ENCODE data around the gene HSPA1A.
"Not testable (repeated sequence)": the region's sequence is repeated elsewhere in the genome, so short reads cannot be mapped to it uniquely, and the experiment has no call there.

HSPA1A gene

DNA sequence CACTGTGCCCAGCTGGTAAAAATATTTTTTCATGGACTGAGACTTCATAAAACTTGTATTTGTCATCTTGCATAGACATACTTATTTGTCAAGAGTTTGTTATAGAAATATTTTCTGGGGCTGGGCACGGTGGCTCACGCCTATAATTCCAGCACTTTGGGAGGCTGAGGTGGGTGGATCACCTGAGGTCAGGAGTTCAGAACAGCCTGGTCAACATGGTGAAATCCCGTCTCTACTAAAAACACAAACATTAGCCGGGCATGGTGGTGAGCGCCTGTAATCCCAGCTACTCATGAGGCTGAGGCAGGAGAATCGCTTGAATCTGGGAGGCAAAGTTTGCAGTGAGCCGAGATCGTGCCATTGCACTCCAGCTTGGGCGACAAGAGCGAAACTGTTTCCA is 6.7 kb upstream of the HSPA1A start:
- not testable (repeated sequence) for DNase-seq (ENCODE audit: low read depth, low spot score)

DNA sequence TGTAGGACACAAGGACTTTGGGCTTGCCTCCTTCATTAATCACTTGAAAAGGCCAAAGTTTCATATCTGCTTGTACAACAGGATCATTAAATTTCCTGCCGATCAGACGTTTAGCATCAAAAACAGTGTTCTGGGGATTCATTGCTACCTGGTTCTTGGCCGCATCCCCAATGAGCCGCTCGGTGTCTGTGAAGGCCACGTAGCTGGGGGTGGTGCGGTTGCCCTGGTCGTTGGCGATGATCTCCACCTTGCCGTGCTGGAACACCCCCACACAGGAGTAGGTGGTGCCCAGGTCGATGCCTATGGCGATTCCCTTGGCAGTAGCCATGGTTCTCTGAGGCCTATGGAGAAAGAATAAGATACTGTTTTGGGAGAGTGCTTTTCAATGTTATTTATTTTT is 3.7 kb upstream of the HSPA1A start:
- DNase-seq (ENCODE audit: low read depth, low spot score), result no peak

DNA sequence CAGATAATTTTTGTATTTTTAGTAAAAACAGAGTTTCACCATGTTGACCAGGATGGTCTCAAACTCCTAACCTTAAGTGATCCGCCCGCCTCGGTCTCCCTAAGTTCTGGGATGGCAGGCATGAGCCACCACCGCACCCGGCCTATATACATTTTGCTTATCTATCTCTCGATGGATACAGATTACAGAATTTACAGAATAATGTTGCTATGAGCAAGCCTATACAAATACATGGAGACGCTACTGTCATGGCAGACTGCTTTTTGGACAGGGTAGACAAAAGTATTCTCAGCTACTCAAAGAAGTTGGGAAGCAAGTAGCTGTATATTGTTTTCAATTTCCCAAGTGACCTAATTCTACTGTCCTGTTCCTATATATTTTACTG is 1.9 kb upstream of the HSPA1A start:
- no peak for DNase-seq (ENCODE audit: low read depth, low spot score)

DNA sequence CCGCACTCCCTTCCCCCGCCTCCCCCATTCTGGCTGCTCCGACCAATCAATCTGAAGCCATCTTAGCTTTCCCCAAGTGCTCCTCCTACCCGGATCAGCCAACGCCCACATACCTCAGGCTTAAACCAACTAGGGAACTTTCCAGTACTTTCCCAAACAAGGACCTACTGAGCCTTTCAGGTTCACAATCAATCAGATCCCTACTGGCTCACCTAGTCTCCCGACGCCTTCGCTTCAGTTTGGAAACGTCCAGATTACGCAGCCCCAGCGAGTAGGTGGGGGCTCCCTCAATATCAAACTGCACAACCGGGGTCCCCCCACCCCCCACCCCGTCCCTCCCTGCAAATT is 692 bp upstream of the HSPA1A start:
- DNase-seq (ENCODE audit: low read depth, low spot score), result peak; percentile 95

DNA sequence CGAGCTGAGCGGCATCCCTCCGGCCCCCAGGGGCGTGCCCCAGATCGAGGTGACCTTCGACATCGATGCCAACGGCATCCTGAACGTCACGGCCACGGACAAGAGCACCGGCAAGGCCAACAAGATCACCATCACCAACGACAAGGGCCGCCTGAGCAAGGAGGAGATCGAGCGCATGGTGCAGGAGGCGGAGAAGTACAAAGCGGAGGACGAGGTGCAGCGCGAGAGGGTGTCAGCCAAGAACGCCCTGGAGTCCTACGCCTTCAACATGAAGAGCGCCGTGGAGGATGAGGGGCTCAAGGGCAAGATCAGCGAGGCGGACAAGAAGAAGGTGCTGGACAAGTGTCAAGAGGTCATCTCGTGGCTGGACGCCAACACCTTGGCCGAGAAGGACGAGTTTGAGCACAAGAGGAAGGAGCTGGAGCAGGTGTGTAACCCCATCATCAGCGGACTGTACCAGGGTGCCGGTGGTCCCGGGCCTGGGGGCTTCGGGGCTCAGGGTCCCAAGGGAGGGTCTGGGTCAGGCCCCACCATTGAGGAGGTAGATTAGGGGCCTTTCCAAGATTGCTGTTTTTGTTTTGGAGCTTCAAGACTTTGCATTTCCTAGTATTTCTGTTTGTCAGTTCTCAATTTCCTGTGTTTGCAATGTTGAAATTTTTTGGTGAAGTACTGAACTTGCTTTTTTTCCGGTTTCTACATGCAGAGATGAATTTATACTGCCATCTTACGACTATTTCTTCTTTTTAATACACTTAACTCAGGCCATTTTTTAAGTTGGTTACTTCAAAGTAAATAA is 2.0 kb downstream of the HSPA1A start:
- DNase-seq (ENCODE audit: low read depth, low spot score), result not testable (repeated sequence)

DNA sequence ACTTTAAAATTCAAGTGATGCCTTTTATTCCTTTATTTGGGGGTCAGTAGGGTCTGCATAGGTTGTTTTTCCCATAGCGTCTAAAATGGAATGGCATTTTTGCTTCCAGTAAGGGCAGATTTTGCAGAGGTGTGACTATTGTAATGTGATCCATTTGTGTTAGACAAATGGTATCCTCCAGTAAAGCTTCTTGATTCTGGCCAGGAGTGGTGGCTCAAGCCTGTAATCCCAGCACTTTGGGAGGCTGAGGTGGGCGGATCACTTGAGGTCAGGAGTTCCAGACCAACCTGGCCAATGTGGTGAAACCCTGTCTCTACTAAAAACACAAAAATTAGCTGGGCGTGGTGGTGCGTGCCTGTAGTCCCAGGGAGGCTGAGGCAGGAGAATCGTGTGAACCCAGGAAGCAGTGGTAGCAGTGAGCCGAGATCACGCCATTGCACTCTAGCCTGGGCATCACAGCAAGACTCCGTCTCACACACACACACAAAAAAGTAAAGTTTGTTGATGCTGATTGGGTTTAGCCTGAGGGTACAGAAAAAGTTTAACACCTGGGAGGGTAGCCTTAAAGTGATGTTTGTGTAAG is 2.7 kb downstream of the HSPA1A start:
- peak; percentile 56 for DNase-seq (ENCODE audit: low read depth, low spot score)

DNA sequence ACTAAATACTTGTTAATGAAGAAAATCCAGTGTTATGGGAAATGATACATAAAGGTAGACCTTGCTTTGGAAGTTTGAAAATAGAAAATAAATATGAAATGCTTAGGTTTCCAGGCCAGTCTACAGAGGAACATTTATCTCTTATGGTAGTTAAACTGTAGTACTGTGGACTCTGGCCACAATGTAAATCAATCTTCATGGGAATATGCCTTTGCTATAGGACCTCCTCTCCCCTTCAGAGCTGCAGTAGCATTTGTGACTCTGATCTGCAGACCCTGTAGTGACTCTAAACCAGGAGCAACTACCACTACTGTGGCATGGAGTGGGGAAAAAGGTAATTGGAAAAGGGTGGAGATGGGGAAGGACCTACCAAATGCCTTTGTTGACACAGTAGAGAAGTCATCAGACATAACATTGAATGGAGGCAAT is 4.5 kb downstream of the HSPA1A start:
- no peak for DNase-seq (ENCODE audit: low read depth, low spot score)

DNA sequence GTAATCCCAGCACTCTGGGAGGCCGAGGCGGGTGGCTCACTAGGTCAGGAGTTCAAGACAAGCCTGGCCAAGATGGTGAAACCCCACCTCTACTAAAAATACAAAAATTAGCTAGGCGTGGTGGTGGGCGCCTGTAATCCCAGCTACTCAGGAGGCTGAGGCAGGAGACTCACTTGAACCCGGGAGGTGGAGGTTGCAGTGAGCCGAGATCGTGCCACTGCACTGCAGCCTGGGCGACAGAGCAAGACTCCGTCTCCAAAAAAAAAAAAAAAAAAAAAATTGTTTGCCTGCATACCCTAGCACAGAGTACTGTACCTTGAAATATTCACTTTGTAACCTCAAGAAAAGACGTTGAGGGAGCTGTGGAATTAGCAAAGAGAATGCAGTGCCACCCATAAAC is 5.1 kb downstream of the HSPA1A start:
- not testable (repeated sequence) for DNase-seq (ENCODE audit: low read depth, low spot score)

DNA sequence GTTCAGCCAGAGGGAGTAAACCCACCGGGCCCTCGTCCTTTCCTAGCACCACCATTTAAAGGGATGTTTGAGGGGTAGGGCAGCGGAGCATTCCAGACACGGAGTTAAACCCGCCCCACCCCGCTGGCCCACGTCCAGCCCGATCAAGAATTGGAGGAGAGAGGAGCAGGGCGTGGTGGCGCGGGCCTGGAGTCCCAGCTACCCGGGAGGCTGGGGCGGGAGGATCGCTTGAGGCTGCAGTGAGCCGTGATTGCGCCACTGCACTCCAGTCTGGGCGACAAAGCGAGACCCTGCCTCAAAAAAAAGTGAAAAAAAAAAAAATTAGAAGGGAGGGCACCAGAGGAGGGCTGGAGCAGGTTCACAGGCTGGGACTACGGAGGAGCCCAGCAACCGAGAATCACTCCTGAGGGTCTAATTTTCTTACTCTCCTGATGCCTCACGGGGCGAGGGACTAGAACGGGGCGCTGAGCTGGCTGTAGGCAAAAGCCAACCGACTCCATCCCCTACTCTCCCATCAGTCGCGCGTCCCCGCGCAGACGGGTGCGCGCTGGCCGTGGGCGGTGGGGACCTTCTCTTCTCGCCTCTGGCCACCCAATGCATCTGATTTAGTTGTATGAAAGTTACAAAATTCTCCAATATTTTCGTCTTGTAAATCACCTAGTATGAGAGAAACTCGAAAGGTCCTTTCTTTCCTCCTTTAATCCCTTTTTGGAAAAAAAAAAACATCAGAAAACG is 6.1 kb downstream of the HSPA1A start:
- peak; percentile 74 for DNase-seq (ENCODE audit: low read depth, low spot score)

DNA sequence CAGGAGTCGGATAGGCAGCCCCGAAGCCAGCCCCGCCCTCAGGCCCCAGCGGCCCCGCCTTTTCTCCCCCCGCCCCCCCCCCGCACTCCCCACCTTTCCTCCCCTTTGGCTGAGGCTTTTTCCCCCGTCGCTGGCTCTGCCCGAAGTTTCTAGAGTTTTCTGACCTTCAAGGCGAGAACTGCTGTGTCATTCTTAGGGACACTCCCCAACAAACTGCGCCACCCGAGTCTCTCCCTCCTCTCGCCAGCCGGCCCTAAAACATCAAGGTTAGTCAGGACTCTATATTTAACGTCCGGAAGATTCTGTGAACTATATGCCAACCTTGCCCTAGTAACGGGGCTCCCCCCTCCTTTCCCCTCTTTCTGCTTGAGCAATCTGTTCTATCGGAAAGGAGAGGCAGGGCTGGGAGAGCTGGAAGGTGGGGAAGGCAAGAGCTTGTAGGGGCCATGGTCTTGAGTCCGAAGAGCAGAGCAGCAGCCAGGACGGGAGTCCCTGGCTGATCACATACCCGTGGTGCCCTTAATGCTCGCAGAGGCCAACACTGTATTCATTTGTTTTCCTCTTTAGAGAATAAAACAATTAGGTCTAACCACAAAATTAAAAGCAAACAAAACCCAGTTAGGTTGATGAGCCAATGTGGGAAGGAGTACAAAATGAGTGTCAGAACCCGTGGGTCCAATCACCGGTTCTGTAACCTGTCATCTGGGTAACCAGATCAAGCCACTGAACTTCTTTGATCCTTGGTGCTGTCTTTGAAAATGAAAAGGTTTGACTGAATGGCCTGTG is 6.9 kb downstream of the HSPA1A start:
- DNase-seq (ENCODE audit: low read depth, low spot score), result peak; percentile 60

DNA sequence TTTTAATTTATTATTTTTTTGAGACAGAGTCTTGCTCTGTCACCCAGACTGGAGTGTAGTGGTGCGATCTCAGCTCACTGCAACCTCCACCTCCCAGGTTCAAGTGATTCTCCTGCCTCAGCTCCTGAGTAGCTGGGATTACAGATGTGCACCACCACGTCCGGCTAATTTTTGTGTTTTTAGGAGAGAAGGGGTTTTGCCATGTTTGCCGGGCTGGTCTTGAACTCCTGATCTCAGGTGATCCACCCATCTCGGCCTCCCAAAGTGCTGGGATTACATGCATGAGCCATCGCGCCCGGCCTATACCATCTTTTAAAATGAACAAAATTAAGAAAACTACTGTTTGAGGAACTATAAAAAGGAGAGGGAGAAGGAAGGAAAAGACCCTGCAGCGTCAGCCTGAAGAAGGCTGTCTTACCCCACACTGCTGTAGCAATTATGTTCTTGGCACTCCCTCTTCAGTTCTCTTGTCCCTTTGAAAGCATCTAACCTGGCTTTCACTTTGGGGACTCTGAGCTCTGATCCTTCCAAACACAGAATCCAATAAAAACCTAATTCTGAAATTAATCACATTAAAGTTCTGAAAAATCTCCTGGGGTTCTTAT is 8.4 kb downstream of the HSPA1A start:
- DNase-seq (ENCODE audit: low read depth, low spot score), result not testable (repeated sequence)

DNA sequence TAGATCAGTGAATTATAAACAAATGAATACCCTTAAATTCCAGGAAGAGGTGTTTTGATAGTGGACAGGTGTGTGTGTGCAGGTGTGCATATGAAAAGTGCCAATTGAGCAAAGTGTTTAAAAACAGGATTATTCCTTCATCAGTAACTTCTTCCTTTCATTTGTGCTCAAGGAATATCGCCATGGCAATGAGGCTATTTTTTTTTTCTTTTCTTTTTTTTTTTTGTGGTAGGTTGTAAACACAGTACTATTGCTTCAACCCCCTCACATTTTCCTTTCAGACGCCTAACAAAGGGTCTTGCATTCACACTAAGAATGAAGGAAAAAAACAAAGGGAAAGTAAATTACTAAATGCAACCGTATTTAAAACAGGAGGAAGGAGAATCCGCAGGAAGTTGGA is 10.2 kb downstream of the HSPA1A start:
- DNase-seq (ENCODE audit: low read depth, low spot score), result no peak

DNA sequence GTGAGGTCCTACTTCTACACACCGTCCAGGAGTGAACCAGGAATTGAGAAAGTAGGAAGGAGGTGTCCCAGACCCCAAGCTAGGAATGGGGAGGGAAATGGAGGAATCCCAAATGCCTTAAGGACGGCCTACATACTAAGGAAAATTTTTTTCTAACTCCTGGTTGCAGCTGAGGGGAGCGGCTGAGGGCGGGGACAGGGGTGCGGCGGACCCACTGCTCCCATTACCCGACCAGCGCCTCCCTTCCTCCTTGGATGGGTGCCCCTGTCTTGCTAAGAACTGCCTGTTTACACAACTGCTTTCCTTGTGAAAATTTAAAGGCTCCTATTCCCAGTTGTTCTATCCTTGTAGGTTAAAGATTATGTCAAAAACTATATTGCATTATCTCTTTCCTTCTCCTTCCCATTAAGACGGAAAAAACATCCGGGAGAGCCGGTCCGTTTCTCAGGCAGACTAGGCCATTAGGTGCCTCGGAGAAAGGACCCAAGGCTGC is 11.5 kb downstream of the HSPA1A start:
- DNase-seq (ENCODE audit: low read depth, low spot score), result no peak

DNA sequence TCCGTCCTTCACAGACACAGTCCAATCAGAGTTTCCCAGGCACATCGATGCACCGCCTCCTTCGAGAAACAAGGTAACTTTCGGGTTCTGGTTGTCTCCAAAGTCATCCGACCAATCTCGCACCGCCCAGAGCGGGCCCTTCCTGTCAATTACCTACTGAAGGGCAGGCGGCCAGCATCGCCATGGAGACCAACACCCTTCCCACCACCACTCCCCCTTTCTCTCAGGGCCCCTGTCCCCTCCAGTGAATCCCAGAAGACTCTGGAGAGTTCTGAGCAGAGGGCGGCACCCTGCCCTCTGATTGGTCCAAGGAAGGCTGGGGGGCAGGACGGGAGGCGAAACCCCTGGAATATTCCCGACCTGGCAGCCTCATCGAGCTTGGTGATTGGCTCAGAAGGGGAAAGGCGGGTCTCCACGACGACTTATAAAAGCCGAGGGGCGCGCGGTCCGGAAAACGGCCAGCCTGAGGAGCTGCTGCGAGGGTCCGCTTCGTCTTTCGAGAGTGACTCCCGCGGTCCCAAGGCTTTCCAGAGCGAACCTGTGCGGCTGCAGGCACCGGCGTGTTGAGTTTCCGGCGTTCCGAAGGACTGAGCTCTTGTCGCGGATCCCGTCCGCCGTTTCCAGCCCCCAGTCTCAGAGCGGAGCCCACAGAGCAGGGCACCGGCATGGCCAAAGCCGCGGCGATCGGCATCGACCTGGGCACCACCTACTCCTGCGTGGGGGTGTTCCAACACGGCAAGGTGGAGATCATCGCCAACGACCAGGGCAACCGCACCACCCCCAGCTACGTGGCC is 12.1 kb downstream of the HSPA1A start, which contains the start of gene HSPA1B:
Gene HSPA1B (plus strand): TSS at position 453 of the 794 bp plus-strand sequence. CDS start 213 bp downstream, at position 666.
- peak; percentile 100 for DNase-seq (ENCODE audit: low read depth, low spot score)

DNA sequence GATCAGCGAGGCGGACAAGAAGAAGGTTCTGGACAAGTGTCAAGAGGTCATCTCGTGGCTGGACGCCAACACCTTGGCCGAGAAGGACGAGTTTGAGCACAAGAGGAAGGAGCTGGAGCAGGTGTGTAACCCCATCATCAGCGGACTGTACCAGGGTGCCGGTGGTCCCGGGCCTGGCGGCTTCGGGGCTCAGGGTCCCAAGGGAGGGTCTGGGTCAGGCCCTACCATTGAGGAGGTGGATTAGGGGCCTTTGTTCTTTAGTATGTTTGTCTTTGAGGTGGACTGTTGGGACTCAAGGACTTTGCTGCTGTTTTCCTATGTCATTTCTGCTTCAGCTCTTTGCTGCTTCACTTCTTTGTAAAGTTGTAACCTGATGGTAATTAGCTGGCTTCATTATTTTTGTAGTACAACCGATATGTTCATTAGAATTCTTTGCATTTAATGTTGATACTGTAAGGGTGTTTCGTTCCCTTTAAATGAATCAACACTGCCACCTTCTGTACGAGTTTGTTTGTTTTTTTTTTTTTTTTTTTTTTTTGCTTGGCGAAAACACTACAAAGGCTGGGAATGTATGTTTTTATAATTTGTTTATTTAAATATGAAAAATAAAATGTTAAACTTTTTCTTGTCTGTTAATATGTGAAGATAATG is 14.4 kb downstream of the HSPA1A start:
- peak; percentile 56 for DNase-seq (ENCODE audit: low read depth, low spot score)

DNA sequence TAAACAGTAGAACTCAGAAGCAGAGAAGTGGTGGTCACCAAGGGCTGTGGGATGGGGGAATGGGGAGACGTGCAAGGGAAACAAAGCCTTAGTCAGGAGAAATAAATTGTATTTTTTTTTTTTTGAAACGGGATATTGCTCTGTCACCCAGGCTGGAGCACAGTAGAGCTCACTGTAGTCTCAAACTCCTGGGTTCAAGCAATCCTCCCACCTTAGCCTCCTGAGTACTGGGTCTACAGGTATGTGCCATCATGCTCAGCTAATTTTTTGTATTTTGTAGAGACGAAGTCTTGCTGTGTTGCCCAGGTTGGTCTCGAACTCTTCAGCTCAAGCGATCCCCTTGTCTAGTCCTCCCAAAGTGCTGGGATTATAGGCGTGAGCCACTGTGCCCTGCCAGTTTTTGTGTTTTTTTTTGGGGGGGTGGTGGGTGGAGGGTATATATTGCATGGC is 15.6 kb downstream of the HSPA1A start:
- no peak for DNase-seq (ENCODE audit: low read depth, low spot score)

DNA sequence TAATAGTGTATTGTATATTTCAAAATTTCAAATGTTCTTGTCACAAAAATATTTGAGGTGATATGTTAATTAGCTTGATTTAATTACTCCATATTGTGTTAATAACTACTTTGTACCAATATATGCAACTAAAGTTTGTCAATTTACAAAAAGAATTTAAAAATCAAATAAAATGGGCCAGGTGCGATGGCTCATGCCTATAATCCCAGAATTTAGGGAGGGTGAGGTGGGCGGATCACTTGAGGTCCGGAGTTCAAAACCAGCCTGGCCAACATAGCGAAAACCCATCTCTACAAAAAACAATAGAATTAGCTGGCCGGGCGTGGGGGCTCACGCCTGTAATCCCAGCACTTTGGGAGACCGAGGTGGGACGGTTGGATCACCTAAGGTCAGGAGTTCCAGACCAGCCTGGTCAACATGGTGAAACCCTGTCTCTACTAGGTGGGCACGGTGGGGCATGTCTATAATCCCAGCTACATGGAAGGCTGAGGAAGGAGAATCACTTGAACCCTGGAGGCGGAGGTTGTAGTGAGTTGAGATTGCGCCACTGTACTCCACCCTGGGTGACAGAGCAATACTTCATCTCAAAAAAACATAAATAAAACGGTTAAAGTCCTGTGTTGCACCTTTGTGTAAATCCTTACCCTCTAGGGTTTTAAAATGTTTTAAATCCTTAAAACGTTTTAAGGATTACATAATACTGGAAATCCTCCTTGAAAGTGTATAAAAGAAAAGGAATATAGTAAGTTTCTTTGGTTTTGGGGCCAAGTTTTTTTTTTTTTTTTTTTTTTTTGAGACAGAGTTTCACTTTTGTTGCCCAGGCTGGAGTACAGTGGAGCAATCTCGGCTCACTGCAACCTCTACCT is 16.2 kb downstream of the HSPA1A start:
- no peak for DNase-seq (ENCODE audit: low read depth, low spot score)

DNA sequence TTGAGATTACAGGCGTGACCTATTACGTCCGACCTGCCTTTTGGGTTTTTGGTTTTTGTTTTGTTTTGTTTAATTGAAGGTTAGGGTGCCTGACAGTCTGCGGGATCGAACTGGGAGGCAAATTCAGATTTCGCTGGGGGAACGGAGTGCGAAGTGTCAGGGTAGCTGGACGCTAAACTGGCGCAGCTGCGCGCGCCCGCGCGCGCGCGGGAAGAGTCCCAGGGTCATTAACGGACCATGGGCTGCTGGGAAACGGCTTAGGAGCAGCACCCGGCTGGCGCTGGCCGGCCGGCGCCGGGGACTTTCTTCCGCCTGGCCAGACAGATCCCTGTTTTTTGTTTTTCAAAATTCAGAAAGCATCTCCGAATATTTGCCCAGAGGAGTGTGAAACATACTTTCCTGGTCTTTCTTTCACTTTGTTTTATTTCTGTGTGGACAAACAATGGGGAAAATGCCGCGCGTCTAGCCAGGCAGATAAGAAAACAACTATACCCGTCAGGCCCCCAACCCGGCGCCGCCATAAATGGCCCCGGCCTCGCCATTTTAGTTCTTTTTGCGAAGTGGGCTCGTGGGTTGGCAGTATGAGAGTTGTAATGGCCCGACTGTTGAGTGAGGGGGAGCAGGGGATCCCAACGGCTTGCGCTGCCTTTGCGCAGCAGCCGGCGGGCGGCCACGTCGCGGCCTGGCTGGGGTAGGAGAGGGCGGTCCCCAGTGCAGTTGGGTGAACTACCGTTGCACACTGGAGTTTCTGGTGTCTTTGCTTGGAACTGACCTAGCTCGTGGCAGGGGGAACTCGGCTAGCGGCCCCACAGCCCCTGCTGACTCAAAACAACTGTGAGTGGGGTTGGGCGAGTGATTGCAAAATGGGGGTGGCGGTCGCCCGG is 19.3 kb downstream of the HSPA1A start:
- DNase-seq (ENCODE audit: low read depth, low spot score), result peak; percentile 93
